DLD1 (cell line): Measurements from ENCODE around the gene GALR2.
"Not testable (repeated sequence)": the region's sequence is repeated elsewhere in the genome, so short reads cannot be mapped to it uniquely, and the experiment has no call there.

Source experiments
- in situ Hi-C: cut with HindIII; loops from 2 replicates; pipeline ENCODE4 v1.10.0; 2017; ENCODE audit warnings: low sequenced_read_pairs

Gene GALR2

DNA sequence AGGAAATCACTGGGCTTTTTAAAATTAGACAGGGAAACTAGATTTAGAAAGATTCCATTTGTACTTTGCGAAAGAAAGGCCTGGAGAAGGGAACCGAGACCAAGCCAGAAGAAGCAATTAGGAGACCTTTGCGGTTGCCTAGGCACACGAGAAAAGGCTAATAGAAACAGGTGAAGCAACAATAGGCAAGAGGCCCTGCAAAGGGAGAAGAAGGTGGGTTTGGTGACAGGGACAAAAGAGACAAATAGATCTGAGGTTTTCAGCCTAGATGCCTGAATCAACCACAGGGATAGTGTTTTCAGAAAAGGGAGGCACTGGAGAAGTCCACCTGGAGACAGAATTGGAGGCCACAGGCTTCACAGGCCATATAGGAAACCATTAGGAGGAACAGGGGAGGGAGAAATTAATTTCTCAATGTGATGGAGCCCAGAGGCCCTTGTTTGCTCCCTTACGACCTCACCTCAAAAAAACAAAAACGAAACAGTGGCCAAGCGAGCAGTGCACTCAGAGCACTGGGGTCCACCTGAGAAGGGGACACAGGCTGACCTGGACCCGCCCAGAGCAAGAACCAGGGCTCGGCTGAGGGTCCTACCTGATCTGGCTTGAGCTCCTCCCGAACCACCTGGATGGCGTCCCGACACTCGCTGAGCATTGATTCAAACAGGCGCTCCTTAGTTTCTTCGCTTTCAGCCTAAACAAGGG is 24.6 kb upstream of the GALR2 start:
- in situ Hi-C loops, result no loop called here

DNA sequence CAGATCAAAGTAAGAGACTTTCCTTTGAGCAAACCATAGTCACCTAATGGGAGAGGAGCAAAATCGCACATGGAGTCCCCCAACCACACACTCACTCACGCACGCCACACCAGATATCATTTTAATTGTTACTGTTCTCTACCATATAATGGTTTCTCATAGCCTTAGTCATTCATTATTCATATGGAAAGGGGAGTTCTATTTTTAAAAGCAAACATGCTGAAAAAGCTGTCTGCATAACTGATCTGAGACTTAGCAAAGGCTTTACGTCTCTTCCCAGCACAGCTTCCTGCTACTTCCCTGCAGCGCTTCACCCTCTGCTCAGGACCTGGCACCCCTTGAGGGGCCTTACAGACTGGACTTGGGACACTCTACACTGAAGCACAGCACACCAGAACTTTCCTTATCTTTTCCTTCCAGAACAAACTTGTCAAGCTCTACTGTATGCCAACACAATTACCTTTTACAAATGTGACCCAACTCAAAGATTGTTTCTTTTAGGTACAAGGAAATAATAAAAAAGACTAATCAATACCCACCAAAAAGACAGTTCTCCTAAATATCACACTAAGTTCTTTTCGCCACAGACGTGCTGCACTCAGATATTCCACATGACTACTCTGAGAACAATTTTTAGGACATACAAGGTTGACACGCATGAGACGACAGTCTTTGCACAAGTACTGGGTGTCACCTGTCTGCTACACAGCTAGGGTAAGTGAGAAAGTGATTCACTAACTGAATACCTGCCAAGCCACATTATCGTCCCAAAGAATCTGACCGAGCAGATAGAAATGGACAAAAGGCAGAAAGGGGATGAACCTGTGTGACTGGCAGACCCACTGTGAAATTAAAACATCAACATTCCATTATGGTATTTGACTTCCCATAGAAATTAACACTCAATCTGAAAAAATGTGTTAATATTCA is 23.8 kb upstream of the GALR2 start:
- in situ Hi-C loops, result no loop called here

DNA sequence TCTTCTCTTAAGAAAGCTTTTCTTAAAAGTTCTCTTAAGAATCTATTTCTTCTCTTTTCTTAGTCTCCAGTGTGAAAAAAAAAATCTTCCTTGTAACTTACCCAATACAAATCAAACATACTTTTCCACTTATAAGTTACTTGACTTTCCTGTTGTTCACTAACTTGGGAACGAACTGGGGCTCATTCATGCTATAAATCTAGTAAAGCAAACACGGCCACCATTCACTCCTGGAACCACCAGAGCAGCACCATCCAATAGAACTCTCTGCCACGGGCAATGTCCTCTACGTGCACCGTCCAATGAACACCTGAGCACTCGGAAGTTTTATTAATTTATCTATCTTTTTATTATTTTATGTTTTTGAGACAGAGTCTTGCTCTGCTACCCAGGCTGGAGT is 23.0 kb upstream of the GALR2 start:
- in situ Hi-C loops, result no loop called here

DNA sequence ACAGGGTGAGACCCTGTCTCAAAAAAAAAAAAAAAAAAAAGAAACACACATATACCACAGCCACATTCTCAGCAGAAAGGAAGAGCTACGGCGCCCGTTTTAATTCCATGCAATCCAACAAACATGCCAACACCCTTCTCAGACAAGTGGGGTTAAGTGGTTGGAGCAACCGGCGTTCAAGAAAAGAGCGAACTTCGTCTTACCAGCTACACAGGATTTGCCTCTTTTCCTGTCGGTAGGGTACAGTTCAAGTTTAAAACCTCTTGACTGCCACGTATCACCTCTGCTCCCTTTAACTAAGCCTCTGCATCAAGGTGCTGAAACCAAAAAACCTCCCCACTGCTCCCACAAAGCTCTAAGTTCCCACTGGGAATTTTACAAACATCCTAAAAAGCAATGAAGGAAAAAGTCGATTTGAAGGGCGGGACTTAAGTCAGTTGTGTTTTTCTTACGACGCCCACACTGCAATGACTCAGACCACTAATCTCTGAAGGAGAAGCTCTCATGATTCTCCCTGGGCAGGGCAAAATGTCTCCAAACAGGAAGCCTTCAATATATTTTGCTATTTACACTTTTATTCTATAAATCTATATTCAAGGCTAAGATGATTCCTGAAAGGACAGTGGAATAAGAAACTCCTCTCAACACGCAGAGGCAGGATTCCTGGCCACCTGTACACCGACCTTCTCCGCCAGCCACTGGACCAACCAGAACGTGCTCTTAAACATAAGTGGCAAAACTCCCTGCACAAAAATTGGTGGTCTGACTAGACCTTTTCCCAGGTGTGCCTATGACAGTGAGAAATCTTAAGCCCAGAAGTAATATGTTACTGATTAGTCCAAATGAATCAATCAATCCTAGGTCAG is 21.1 kb upstream of the GALR2 start:
- in situ Hi-C loops, result no loop called here

DNA sequence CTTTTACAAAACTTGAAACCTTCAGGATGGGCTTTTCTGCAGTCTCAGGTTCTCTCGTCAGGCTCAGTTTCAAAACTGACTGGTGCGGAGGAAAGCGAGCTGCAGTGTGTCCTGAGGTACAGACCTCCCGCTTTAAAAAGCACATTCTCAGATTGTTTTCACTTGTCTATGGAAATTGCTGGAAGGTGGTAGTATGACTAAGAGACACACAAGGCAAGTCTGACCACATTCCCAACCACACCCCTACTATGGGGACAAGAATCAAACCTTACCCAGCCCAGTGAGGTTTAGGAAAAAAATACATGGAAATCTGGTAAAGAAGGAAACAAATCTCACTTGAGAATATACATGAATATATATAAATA is 20.5 kb upstream of the GALR2 start:
- in situ Hi-C loops, result no loop called here

DNA sequence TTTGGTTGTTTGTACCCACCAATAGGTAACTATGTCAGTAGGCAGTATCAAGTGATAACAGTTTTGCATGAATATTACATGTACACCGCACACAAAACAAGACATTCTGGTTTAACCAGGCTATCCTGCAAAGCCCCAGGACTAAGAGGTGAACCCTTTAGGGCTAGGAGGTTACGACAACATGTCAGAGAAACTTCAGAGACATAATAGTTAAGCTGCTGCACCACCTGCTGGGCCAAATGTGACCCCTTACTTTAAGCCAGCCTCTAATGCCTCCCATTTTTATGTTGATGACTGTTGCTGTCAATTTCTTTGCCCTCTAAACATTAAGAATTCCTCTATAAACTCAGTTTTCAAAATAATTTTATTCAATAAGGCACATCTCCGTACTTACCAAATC is 17.7 kb upstream of the GALR2 start:
- in situ Hi-C loops, result no loop called here

DNA sequence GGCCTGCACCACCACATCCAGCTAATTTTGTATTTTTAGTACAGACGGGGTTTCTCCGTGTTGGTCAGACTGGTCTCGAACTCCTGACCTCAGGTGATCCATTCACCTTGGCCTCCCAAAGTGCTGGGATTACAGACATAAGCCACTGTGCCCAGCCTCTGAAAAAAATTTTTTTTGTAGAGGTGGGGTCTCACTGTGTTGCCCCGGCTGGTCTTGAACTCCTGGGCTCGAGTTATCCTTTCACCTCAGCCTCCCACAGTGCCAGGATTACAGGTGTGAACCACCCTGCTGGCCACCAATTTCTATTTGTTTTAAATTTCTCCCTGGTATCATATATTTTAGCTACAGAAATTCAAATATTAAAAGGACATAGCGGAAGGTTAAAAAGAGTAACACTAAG is 16.3 kb upstream of the GALR2 start:
- in situ Hi-C loops, result not testable (repeated sequence)

DNA sequence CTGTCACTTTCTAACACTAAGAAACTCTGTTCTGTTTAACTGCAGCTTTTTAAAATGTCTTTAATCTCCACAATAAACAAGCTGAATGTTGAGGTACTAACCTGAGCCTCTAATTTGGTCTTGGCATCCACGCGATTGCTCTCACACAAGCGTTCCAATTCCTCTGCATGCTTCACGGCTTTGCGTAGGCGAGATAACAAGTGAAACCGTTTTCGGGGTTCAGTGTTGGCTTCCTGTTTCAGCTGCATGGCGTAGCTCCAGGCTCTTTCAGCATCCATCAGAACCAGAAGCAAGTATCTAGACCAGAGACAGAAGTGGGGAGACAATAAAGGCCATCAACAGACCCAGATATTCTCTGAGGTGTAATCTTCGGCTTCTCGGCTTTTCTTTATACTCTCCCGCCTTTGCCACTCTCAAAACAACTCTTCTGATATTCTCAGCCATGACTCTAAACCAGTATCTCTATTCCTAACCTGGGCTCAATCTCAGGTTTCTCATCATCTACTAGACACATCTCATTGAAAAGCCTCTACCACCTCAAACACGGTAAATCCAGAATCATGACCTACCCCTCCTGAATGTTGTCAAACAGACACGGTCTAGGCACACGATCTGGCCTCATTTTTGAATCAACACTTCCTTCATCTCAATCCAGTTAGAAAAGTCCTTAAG is 10.6 kb upstream of the GALR2 start:
- in situ Hi-C loops, result no loop called here

DNA sequence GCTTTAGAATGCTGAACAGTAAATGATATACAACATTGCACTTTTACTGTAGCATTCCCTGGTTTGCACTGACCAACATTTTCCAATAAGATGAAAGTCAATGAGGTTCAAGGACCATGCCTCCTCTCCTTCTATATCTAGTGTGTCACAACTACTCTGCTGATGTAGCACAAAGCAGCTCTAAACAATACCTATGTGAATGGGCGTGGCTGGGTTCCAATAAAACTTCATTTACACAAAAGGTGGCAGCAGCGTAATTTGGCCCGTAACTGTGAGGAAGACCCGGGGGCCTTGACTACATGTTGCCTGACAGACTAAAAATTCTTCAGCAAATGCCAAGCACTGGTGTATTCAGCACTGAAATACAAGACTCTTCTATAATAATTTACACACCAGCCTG is 8.8 kb upstream of the GALR2 start:
- in situ Hi-C loops, result no loop called here

DNA sequence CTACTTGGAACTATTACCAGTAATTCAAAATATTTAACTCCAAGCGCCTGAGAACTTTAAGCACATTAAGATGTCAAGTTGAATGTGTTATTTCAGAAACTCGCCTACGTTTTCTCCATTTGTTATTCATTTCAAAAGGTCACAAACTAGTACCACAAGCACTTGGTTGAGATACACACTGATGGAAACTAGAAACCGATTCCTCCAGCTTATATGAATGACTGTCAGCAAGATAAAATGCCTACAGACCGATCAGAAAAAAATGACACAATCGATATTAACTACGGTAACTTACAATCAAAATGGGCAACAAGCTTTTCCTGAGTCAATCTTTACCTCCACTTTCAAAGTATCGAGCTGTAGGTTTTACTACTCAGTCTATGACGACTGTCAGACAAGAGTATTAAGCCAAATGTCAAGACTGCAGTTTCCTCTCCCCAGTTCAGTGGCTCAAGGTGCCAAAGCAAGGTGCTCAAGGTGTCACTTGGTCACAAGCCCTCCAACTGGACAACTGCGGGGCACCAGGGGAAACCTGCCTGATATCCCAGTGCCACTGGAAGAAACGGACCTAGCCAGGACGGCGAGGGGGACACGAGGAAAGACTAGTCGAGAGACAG is 2.9 kb upstream of the GALR2 start:
- in situ Hi-C loops, result no loop called here

DNA sequence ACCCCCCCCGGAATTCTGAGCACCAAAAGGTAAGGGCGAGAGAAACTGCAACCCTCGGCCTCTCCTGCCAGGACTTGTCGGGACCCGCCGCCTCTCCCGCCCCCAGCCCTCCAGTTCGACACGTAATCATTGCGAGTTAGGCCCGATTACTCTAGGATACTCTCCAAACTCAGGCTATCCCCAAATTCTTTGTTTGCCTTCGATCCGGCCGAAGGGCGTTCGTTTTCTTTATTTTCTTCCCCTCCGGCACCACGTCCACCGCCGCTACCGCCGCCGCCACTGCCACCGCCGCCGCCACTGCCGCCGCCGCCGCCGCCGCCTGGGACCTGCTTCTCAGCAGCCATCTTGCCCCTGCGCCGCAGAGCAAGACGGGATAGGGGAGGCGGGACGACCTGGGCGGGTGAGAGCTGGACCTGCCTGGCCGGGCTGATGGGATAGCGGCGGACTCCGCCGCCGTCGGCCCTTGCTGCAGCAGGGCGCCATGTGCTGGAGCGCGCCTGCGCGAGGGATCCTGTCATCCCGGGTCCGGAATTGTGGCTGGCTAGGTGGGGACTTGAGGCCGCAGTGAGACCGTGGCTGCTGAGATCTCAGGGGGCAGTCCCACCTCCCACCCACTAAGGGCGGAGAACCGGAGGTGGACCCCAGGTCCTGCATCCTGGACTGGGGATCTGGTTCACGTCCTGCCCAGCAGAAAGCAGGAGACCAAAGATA is 2.3 kb upstream of the GALR2 start, which contains the start of gene SRP68:
TSS of gene SRP68 (minus strand) at position 370 of the 711 bp plus-strand sequence. CDS start at position 344, 26 bp downstream.
- in situ Hi-C loops, result no loop called here

DNA sequence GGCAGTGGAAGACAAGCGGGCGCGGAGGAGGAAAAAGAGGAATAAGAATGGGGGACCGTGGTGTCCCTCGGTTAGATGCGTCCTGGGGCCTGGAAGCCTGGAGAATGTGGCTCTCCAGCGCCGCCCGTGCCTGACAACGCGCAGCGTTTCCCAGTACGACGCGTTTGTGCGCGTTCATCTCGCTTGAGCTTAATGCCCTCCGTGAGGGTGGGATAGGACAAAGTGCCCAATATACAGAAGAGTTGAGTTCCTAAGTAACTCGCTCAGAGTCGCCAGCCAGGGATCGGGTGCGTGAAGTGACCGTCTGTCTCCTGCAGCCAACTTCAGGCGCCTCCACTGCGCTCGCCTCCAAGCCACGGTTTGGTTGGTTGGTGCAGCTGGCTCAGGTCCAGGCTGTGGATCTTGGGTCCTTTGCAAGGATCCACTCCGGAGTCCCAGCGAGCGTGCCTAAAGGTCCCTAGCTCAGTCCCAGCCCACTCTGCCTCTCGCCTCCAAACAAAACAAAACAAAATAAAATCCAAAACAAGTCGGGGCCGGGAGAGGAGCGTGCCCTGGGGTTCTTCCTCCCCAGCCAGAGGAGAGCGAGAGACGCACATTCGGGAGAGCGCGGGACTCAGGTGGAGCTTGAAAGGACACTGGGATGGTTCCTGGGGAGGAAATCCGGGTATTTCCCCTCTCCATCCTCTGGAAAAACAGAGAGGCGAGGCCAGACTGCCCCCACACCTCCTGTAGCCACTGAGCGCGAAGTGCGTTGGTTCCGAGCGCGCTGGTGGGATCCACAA is 974 bp downstream of the GALR2 start:
- in situ Hi-C loops, result no loop called here

DNA sequence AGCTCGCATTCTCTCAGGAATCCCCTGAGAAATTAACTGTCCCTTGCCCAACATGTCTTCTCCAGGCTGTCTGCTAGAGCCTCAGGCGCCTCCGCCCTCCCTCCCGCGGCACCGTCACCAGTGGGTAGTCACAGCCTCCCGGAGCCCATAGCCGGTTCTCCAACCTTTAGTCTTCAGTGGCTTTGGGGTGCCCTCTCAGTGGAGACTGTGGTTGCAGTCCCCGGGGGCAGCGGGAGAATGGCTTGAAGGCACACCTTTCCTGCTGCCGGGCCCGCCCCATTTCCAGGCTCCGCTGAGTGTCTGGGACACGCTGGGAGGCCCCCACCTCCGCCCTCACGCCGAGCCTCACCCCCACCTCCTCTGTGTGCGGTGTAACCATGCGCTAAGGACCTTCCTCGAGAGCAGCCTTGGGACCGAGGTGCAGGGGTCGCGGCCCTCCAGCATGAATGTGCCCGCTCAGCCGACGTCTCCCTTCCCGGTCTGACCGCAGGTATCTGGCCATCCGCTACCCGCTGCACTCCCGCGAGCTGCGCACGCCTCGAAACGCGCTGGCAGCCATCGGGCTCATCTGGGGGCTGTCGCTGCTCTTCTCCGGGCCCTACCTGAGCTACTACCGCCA is 1.7 kb downstream of the GALR2 start:
- in situ Hi-C loops, result no loop called here

DNA sequence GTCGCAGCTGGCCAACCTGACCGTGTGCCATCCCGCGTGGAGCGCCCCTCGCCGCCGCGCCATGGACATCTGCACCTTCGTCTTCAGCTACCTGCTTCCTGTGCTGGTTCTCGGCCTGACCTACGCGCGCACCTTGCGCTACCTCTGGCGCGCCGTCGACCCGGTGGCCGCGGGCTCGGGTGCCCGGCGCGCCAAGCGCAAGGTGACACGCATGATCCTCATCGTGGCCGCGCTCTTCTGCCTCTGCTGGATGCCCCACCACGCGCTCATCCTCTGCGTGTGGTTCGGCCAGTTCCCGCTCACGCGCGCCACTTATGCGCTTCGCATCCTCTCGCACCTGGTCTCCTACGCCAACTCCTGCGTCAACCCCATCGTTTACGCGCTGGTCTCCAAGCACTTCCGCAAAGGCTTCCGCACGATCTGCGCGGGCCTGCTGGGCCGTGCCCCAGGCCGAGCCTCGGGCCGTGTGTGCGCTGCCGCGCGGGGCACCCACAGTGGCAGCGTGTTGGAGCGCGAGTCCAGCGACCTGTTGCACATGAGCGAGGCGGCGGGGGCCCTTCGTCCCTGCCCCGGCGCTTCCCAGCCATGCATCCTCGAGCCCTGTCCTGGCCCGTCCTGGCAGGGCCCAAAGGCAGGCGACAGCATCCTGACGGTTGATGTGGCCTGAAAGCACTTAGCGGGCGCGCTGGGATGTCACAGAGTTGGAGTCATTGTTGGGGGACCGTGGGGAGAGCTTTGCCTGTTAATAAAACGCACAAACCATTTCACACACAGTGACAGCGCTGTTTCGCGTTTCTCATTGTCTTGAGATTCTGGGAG is 2.4 kb downstream of the GALR2 start:
- in situ Hi-C loops, result no loop called here

DNA sequence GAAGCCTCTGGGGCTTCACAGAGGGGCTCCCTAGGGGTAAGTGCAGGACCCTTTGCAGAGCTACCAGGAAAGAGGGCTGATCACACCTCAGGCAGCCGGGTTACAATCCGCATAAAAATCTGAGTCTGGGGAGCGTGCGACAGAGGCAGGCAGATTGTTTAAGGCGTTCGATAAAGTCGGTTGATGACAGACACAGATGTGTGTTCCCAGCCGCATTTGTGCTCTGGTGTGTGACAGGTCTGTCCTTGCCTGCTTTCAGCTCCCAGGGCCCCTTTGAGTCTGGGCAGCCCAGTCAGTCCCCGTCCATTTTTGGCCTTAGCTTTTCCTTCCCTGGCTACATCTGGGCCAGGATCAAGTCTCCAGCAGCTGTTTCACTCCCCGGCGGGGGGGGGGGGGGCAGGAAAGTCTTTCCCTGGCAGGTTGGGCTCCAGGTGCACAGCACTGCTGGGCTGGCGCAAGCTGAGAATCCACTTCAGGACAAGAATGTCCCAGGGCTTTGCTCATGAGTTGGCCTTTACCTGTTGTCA is 3.1 kb downstream of the GALR2 start:
- in situ Hi-C loops, result no loop called here

DNA sequence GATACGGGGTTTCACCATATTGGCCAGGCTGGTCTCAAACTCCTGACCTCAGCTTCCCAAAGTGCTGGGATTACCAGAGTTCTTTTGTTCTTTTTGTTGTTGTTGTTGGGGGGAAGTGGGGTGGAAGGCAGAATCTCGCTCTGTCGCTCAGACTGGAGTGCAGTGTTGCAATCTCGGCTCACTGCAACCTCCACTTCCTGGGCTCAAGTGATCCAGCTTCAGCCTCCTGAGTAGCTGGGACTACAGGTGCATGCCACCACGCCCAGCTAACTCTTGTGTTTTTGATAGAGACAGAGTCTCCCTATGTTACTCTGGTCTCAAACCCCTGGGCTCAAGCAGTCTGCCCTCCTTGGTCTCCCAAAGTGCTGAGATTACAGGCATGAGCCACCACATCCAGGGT is 3.8 kb downstream of the GALR2 start:
- in situ Hi-C loops, result not testable (repeated sequence)

DNA sequence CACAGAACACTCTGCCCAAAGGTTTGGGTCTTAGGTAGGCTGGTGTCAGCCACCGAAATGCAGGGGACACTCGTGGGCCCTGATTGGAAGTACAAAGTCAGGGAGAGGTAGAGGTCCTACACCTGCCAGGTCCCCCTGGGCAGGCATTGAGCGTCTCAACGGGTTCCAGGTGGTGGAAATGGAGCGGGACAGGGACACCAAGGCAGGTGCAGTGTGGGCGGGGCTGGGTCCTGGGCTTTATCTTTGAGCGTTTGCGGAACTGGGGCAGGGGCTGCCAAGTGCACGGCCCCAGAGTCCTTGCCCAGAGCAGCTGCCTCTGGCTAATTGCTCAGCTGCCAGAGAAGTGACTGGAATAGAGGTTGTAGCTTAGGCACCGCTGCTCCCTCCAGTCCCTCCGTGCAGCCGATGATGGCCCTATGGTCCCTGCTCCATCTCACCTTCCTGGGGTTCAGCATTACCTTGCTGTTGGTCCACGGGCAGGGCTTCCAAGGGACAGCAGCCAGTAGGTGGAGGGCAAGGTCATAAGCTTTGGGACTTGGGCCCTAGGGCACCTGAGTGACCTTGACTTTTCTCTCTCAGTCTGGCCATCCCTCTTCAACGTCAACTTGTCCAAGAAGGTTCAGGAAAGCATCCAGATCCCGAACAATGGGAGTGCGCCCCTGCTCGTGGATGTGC is 4.4 kb downstream of the GALR2 start, which contains the start of gene ZACN:
TSS of gene ZACN (plus strand) at position 323 of the 675 bp plus-strand sequence. CDS start at position 406, 83 bp downstream.
- in situ Hi-C loops, result no loop called here
